ENCODE data around the gene USP24.

DNA sequence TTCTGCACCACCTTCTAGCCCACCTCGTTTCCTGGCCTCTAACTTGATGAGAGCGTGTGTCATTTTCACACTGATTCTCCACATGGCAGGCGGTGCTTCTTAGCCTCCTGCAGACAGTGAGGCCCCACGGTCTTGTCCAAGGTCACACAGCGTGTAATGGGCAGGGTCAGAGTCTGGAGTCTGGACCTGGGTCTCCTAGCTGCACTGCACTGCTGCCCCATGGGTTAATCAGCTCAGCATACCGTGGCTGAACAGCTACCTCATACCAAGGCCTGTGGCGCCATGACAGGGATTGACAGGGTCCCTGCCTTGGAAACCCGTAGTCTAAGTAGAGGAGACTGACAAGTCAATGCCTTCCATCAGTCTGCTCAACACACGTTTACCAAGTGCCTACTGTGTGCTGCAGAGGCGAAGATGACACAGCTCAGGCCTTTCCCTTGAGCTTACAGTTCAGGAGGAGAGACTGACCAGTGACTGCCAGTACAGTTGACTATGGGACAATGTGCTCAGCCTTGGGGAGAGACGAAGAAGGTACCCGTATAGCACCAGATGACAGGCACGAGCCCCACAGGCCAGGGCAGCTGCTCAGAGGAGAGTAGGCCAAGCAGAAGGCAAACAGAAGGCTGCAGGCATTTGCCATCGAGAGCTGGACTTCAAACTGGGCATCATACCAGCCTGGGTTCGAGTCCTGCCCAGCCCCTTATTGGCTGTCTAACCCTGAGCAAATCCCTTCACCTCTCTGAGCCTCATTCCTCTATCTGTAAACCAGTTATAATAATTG lies 170.4 kb downstream of the USP24 start:
- TF ChIP-seq, protein P1, sequence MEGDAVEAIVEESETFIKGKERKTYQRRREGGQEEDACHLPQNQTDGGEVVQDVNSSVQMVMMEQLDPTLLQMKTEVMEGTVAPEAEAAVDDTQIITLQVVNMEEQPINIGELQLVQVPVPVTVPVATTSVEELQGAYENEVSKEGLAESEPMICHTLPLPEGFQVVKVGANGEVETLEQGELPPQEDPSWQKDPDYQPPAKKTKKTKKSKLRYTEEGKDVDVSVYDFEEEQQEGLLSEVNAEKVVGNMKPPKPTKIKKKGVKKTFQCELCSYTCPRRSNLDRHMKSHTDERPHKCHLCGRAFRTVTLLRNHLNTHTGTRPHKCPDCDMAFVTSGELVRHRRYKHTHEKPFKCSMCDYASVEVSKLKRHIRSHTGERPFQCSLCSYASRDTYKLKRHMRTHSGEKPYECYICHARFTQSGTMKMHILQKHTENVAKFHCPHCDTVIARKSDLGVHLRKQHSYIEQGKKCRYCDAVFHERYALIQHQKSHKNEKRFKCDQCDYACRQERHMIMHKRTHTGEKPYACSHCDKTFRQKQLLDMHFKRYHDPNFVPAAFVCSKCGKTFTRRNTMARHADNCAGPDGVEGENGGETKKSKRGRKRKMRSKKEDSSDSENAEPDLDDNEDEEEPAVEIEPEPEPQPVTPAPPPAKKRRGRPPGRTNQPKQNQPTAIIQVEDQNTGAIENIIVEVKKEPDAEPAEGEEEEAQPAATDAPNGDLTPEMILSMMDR (IDR thresholded peaks at IDR 0.05): no peak
- TF ChIP-seq POLR2A (IDR thresholded peaks at IDR 0.05): no peak
